IMR-90 (cell line): ENCODE results near the gene RELL1.

Experiments used
- CEBPB ChIP-seq: IDR thresholded peaks from 2 replicates; pipeline ENCODE4 v1.6.1; 2012; ENCODE audit warnings: low read depth, low read length, improper control_type of control experiment
- CHD1 ChIP-seq: IDR thresholded peaks from 2 replicates; pipeline ENCODE4 v1.6.1; 2012; ENCODE audit warnings: low read depth, low read length, improper control_type of control experiment
- FOS ChIP-seq: fragments of 150-350 bp; IDR thresholded peaks from 2 replicates; pipeline ENCODE4 v1.6.1; 2016; ENCODE audit warnings: low read depth, low read length
- MAFK ChIP-seq: IDR thresholded peaks from 2 replicates; pipeline ENCODE4 v1.6.1; 2012; ENCODE audit warnings: low read depth, low read length, improper control_type of control experiment
- MXI1 ChIP-seq: IDR thresholded peaks from 2 replicates; pipeline ENCODE4 v1.6.1; 2012; ENCODE audit warnings: low read depth, mild to moderate bottlenecking, low read length, moderate library complexity, borderline replicate concordance
- POLR2A ChIP-seq: IDR thresholded peaks from 2 replicates; pipeline ENCODE4 v1.6.1; 2012; ENCODE audit warnings: mild to moderate bottlenecking, low read depth, low read length
- RFX5 ChIP-seq: IDR thresholded peaks from 2 replicates; pipeline ENCODE4 v1.8.0; 2012; ENCODE audit warnings: low read depth, mild to moderate bottlenecking, low read length, moderate library complexity
- TF ChIP-seq, protein P1 (sequence below): conservative IDR thresholded peaks from 2 replicates; pipeline ENCODE4 v1.5.1; 2012; ENCODE audit warnings: mild to moderate bottlenecking, low read depth, low read length, improper control_type of control experiment
- TF ChIP-seq, protein P2 (sequence below): fragments of 150-350 bp; IDR thresholded peaks from 2 replicates; pipeline ENCODE4 v1.6.1; 2017; ENCODE audit warnings: mild to moderate bottlenecking, antibody characterized with exemption, low read length, low read depth

DNA sequence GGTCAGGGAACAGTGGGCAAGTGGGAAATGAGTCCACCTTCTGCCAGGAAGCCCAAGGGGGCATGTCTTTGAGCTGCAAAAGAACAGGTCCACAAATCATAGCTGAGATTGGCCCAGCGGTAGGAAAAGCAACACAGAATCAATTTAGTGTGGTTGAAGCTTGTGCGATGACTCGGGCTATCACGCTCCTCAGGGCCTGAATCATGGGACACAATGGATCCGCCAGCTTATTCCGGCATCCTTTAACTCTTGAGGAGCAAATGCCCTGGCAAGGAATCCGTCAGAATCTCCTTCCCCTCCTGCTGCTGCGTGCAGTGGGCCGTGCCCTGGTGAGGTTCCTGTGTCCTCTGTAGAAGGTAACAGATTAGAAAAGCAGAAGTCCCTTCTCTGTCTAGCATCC is 98.0 kb downstream of the RELL1 start:
- TF ChIP-seq, protein P1, sequence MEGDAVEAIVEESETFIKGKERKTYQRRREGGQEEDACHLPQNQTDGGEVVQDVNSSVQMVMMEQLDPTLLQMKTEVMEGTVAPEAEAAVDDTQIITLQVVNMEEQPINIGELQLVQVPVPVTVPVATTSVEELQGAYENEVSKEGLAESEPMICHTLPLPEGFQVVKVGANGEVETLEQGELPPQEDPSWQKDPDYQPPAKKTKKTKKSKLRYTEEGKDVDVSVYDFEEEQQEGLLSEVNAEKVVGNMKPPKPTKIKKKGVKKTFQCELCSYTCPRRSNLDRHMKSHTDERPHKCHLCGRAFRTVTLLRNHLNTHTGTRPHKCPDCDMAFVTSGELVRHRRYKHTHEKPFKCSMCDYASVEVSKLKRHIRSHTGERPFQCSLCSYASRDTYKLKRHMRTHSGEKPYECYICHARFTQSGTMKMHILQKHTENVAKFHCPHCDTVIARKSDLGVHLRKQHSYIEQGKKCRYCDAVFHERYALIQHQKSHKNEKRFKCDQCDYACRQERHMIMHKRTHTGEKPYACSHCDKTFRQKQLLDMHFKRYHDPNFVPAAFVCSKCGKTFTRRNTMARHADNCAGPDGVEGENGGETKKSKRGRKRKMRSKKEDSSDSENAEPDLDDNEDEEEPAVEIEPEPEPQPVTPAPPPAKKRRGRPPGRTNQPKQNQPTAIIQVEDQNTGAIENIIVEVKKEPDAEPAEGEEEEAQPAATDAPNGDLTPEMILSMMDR, result no peak
- no peak for TF ChIP-seq MAFK
- no peak for TF ChIP-seq FOS
- TF ChIP-seq MXI1, result no peak
- TF ChIP-seq POLR2A, result no peak
- TF ChIP-seq CEBPB, result no peak
- TF ChIP-seq, protein P2, sequence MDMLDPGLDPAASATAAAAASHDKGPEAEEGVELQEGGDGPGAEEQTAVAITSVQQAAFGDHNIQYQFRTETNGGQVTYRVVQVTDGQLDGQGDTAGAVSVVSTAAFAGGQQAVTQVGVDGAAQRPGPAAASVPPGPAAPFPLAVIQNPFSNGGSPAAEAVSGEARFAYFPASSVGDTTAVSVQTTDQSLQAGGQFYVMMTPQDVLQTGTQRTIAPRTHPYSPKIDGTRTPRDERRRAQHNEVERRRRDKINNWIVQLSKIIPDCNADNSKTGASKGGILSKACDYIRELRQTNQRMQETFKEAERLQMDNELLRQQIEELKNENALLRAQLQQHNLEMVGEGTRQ, result no peak
- no peak for TF ChIP-seq RFX5
- no peak for TF ChIP-seq CHD1
